Vagina (tissue), 2 donors: ENCODE measurements around the gene IL10RA.

ENCODE experiments used
- CTCF ChIP-seq, 3 experiments: fragments of 450-650 bp in 2 of 3; fragments of 200-600 bp in 1 of 3; sonication (generic) in 1 of 3; IDR thresholded peaks; one replicate each; pipeline ENCODE4 v1.5.1; 2017 to 2019; ENCODE audit warnings: antibody characterized with exemption in 3 of 3, mild to moderate bottlenecking in 2 of 3, moderate library complexity in 2 of 3
- POLR2A ChIP-seq, 2 donors: fragments of 450-650 bp; IDR thresholded peaks; one replicate each; pipeline ENCODE4 v1.6.1; 2017; ENCODE audit warnings: antibody characterized with exemption in 2 of 2, mild to moderate bottlenecking in 2 of 2, moderate library complexity in 2 of 2

- TF ChIP-seq CTCF (IDR thresholded peaks at IDR 0.05), result no peak
- TF ChIP-seq POLR2A (IDR thresholded peaks at IDR 0.05), result no peak
These were observed 12.7 kb upstream of the IL10RA start for GRCh38 chr11:117973503-117973860.
